Measurements from ENCODE around the gene CELA2A.

DNA sequence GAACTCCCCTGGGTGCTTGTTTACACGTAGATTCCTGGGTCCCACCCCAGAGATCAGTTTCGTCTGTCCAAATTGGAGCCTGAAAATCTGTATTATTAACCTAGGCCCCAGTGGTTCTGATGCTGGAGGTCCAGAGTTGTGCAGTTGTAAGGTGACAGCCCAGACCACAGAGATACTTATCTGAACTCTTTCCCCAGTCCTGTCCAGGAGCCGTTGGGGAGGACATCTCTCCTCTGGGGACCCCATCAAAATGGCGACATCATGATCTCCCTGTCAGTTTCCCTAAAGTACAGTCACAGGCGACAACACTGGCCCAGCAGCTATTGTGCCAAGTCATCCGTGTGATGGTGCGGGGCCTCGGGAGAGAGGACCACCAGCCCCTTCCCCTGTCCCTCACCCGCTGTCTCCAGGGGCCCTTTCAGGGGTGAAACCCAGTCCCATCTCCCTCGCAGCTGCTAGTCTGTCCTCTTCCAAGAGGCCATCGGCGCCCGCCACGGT is 47.6 kb upstream of the CELA2A start:
- TF ChIP-seq POLR2AphosphoS5 (IDR thresholded peaks at IDR 0.05; ENCODE audit: insufficient read depth, low read depth, low read length), result no peak
- TF ChIP-seq, protein P1, sequence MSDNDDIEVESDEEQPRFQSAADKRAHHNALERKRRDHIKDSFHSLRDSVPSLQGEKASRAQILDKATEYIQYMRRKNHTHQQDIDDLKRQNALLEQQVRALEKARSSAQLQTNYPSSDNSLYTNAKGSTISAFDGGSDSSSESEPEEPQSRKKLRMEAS (IDR thresholded peaks at IDR 0.05; ENCODE audit: insufficient read depth, insufficient read length), result no peak
- TF ChIP-seq, protein P2, sequence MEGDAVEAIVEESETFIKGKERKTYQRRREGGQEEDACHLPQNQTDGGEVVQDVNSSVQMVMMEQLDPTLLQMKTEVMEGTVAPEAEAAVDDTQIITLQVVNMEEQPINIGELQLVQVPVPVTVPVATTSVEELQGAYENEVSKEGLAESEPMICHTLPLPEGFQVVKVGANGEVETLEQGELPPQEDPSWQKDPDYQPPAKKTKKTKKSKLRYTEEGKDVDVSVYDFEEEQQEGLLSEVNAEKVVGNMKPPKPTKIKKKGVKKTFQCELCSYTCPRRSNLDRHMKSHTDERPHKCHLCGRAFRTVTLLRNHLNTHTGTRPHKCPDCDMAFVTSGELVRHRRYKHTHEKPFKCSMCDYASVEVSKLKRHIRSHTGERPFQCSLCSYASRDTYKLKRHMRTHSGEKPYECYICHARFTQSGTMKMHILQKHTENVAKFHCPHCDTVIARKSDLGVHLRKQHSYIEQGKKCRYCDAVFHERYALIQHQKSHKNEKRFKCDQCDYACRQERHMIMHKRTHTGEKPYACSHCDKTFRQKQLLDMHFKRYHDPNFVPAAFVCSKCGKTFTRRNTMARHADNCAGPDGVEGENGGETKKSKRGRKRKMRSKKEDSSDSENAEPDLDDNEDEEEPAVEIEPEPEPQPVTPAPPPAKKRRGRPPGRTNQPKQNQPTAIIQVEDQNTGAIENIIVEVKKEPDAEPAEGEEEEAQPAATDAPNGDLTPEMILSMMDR (IDR thresholded peaks at IDR 0.05; ENCODE audit: extremely low read depth in 1 of 2, insufficient read depth in 1 of 2, low read depth in 1 of 2, low read length in 2 of 2), result no peak

Measured in endothelial cell of umbilical vein (primary cell).